Colonic mucosa (tissue), 4 donors: ENCODE measurements around the gene KRT13. TPM values are rescaled to one million over a fixed set of nuclear protein-coding genes. Genes with fewer than 3 reads are reported as not detected.

Experiments used
- DNase-seq: peaks from one replicate; pipeline ENCODE4 v3.0.0-alpha.2; 2020
- H3K27ac ChIP-seq: fragments of 200-600 bp; one replicate; pipeline ENCODE4 v1.8.0; 2021
- H3K27me3 ChIP-seq: fragments of 200-600 bp; one replicate; pipeline ENCODE4 v1.8.0; 2021
- H3K36me3 ChIP-seq: fragments of 200-600 bp; one replicate; pipeline ENCODE4 v1.8.0; 2021
- H3K4me1 ChIP-seq: fragments of 200-600 bp; one replicate; pipeline ENCODE4 v1.8.0; 2021; ENCODE audit warnings: mild to moderate bottlenecking
- H3K4me3 ChIP-seq: fragments of 200-600 bp; one replicate; pipeline ENCODE4 v1.8.0; 2021
- H3K9ac ChIP-seq, 2 donors: one replicate each; pipeline ENCODE4 v1.7.0; 2013; ENCODE audit warnings: control low read depth in 2 of 2, low read depth in 2 of 2, low read length in 2 of 2
- H3K9me3 ChIP-seq: fragments of 200-600 bp; one replicate; pipeline ENCODE4 v1.8.0; 2021
- intact Hi-C: fragments of 100-400 bp; cut with DNase I; formaldehyde crosslinking; loops from one replicate; pipeline ENCODE4 v1.14.1; 2022
- total RNA-seq, 2 donors: library from RNA; stranded (reverse); fragmentation: NEBNext Ultra II Directional in 1 of 2; extraction: Animal tissue kit (Norgen Biotek cat#: 25700) in 1 of 2; gene quantifications; one replicate each; pipeline ENCODE4 v1.2.1, GENCODE V29; 2021
- TF ChIP-seq, protein P1 (sequence below): fragments of 200-600 bp; IDR thresholded peaks from one replicate; pipeline ENCODE4 v1.8.0; 2022; ENCODE audit warnings: antibody characterized with exemption, mild to moderate bottlenecking
- donor health status: healthy.
- donor health status: DM: no; HTN: no; CAD: no.
- donor health status: DM: no; HTN: no; CAD: no.

KRT13 gene
- total RNA-seq, 2 donors from 2014 or later: 0.25 TPM; not detected in 1

GRCh38 chr17:41483991-41484826 lies 21.2 kb downstream of the KRT13 start:
- Histone ChIP-seq H3K4me3 (no peak overlapping the region), H3K36me3 (no peaks in the 10 kb centered on the region), H3K9ac (no peak overlapping the region), H3K27me3 (no peaks in the 10 kb centered on the region), H3K27ac (no peak overlapping the region), H3K4me1 (no peaks in the 10 kb centered on the region), H3K9me3 (no peaks in the 10 kb centered on the region)
- no peak for DNase-seq
- TF ChIP-seq, protein P1, sequence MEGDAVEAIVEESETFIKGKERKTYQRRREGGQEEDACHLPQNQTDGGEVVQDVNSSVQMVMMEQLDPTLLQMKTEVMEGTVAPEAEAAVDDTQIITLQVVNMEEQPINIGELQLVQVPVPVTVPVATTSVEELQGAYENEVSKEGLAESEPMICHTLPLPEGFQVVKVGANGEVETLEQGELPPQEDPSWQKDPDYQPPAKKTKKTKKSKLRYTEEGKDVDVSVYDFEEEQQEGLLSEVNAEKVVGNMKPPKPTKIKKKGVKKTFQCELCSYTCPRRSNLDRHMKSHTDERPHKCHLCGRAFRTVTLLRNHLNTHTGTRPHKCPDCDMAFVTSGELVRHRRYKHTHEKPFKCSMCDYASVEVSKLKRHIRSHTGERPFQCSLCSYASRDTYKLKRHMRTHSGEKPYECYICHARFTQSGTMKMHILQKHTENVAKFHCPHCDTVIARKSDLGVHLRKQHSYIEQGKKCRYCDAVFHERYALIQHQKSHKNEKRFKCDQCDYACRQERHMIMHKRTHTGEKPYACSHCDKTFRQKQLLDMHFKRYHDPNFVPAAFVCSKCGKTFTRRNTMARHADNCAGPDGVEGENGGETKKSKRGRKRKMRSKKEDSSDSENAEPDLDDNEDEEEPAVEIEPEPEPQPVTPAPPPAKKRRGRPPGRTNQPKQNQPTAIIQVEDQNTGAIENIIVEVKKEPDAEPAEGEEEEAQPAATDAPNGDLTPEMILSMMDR: no peak
- intact Hi-C loops: loop anchor here (10.0 kb wide), 1 partner anchor 161 kb away; no protein-coding TSS in a partner anchor

GRCh38 chr17:41483531-41483930 lies 21.9 kb downstream of the KRT13 start:
- no peak overlapping the region for H3K9ac ChIP-seq
- TF ChIP-seq, protein P1: no peak
- intact Hi-C loops: loop anchor here (10.0 kb wide), 1 partner anchor 161 kb away; no protein-coding TSS in a partner anchor
- no peak overlapping the region for H3K27ac ChIP-seq
- no peaks in the 10 kb centered on the region for H3K36me3 ChIP-seq
- no peaks in the 10 kb centered on the region for H3K9me3 ChIP-seq
- no peaks in the 10 kb centered on the region for H3K4me1 ChIP-seq
- H3K27me3 ChIP-seq: no peaks in the 10 kb centered on the region
- no peak for DNase-seq
- H3K4me3 ChIP-seq: no peak overlapping the region

- intact Hi-C loops: loop anchor here (10.0 kb wide), 1 partner anchor 164 kb away; no protein-coding TSS in a partner anchor
- Histone ChIP-seq H3K4me1 (no peaks in the 10 kb centered on the region), H3K4me3 (no peak within 1 kb of the TSS), H3K27ac (no peak within 1 kb of the TSS), H3K36me3 (no peaks in the 10 kb centered on the region), H3K9ac (no peak within 1 kb of the TSS), H3K27me3 (no peaks in the 10 kb centered on the region), H3K9me3 (no peaks in the 10 kb centered on the region)
- TF ChIP-seq, protein P1: no peak
- no peak for DNase-seq
Observed at GRCh38 chr17:41481036-41481435, 24.4 kb downstream of the KRT13 start, which contains the start of gene KRT35. TSS of gene KRT35 (minus strand) at chr17:41481151. CDS start at chr17:41481097, 54 bp downstream.

DNA sequence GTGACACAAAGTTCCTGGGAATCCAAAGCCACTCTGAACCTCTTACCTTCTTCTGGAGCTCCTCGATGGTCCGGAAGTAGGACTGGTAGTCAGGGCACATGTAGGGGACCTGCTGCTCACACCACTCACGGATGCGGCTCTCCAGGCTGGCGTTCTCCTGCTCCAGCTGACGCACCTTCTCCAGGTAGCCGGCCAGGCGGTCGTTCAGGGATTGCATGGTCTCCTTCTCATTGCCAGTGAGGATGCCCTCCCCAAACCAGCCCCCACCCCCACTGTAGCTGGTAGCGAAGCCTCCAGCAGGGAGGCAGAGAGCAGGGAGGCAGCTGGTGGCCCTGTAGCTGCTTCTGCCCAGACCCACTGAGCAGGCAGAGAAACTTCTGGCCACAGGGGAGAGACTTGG lies 24.8 kb downstream of the KRT13 start:
- Histone ChIP-seq H3K27ac (no peak overlapping the region), H3K4me1 (no peaks in the 10 kb centered on the region), H3K4me3 (no peak overlapping the region), H3K27me3 (no peaks in the 10 kb centered on the region), H3K9me3 (no peaks in the 10 kb centered on the region), H3K36me3 (no peaks in the 10 kb centered on the region), H3K9ac (no peak overlapping the region)
- intact Hi-C loops: loop anchor here (10.0 kb wide), 1 partner anchor 164 kb away; no protein-coding TSS in a partner anchor
- TF ChIP-seq, protein P1: no peak
- DNase-seq: no peak

GRCh38 chr17:41480136-41480535 lies 25.3 kb downstream of the KRT13 start:
- Histone ChIP-seq H3K9ac (no peak overlapping the region), H3K27ac (no peak overlapping the region), H3K4me3 (no peak overlapping the region), H3K9me3 (no peaks in the 10 kb centered on the region), H3K36me3 (no peaks in the 10 kb centered on the region), H3K27me3 (no peaks in the 10 kb centered on the region), H3K4me1 (no peaks in the 10 kb centered on the region)
- DNase-seq: no peak
- intact Hi-C loops: loop anchor here (10.0 kb wide), 1 partner anchor 165 kb away; no protein-coding TSS in a partner anchor
- TF ChIP-seq, protein P1: no peak
